ENCODE measurements around the gene OPA1. TPM values are rescaled to one million over a fixed set of nuclear protein-coding genes. Genes with fewer than 3 reads are reported as not detected.

OPA1 gene
- polyA plus RNA-seq, 1 experiment: 19.2 TPM

GRCh38 chr3:193736616-193737015 is 143.6 kb downstream of the OPA1 start:
- CTCF ChIA-PET: interaction anchor here (0.6 kb wide), 1 partner anchor 120 kb away, joined by 3 read pairs; no protein-coding TSS in a partner anchor
- Histone ChIP-seq H3K4me3 (ENCODE audit: low read depth, low read length) (no peak overlapping the region), H3K27me3 (ENCODE audit: control insufficient read depth, insufficient read depth, low read length) (no peaks in the 10 kb centered on the region; the same call in 1 of the 2 replicates), H3K36me3 (ENCODE audit: control insufficient read depth, insufficient read depth, low read length) (no peaks in the 10 kb centered on the region)
- DNase-seq (ENCODE audit: low read depth): no peak
- POLR2A ChIA-PET: no interaction called here
- TF ChIP-seq, protein P1, sequence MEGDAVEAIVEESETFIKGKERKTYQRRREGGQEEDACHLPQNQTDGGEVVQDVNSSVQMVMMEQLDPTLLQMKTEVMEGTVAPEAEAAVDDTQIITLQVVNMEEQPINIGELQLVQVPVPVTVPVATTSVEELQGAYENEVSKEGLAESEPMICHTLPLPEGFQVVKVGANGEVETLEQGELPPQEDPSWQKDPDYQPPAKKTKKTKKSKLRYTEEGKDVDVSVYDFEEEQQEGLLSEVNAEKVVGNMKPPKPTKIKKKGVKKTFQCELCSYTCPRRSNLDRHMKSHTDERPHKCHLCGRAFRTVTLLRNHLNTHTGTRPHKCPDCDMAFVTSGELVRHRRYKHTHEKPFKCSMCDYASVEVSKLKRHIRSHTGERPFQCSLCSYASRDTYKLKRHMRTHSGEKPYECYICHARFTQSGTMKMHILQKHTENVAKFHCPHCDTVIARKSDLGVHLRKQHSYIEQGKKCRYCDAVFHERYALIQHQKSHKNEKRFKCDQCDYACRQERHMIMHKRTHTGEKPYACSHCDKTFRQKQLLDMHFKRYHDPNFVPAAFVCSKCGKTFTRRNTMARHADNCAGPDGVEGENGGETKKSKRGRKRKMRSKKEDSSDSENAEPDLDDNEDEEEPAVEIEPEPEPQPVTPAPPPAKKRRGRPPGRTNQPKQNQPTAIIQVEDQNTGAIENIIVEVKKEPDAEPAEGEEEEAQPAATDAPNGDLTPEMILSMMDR (IDR thresholded peaks at IDR 0.05; ENCODE audit: insufficient read depth, low read depth, low read length): no peak

DNA sequence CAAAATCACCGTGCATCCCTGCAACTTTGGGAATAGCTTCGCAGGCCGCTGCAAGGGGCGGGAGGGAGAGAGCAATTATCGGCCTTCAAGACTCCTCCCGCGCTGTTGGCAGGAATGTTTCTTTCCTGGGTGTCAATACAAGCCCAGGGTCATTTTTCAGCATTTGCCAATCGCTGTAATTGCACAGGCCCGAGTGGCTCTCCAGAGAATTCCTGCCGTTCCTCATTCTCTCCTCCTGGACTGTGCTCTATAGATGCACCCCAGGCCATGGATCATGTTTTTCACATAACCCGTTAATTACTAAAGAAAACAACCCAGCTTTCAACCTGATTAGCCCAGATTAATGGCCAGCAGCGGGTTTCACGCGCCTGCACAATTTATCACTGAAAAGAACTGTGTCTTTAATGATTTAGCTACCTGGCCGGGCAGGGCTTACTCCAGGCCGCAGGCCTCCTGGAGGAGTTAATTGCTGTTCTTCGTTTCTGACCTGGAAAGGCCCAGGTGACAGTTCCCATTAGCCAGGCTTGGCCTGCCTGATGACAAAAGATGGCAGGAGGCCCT is 144.3 kb downstream of the OPA1 start:
- TF ChIP-seq, protein P1 (IDR thresholded peaks at IDR 0.05; ENCODE audit: insufficient read depth, low read depth, low read length): no peak

DNA sequence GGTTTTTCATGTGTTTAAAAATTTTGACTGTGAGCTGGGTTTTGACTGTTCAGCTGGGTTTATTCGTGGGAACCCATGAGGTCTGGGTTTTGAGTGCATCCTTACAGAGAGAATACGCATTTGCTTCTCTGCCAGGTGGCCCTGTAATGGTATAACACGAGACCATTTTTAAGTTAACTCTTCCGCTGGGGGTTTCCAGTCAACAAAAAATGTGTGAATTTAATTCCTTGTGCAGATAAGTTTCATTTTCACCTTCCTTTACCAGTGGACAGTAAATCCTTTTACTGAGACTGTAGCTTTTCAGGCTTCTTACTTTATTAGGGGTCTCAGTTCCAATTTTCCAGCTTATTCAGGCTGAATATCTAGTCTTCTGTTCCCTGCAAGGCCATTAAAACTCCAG is 149.6 kb downstream of the OPA1 start:
- ChIA-PET CTCF (no interaction called here), POLR2A (no interaction called here)
- H3K4me3 ChIP-seq (ENCODE audit: low read depth, low read length): no peak overlapping the region
- TF ChIP-seq, protein P1 (IDR thresholded peaks at IDR 0.05; ENCODE audit: insufficient read depth, low read depth, low read length): no peak
- no peaks in the 10 kb centered on the region for H3K36me3 ChIP-seq (ENCODE audit: control insufficient read depth, insufficient read depth, low read length)
- no peaks in the 10 kb centered on the region; the same call in 1 of the 2 replicates for H3K27me3 ChIP-seq (ENCODE audit: control insufficient read depth, insufficient read depth, low read length)
- DNase-seq (ENCODE audit: low read depth): no peak

More for the DNA sequence above, 144.3 kb downstream of the OPA1 start:
- Histone ChIP-seq H3K27me3 (ENCODE audit: control insufficient read depth, insufficient read depth, low read length) (no peaks in the 10 kb centered on the region; the same call in 1 of the 2 replicates), H3K36me3 (ENCODE audit: control insufficient read depth, insufficient read depth, low read length) (no peaks in the 10 kb centered on the region), H3K4me3 (ENCODE audit: low read depth, low read length) (no peak overlapping the region)
- ChIA-PET POLR2A (no interaction called here), CTCF (interaction anchor here (0.6 kb wide), 1 partner anchor 121 kb away, joined by 3 read pairs; no protein-coding TSS in a partner anchor)
- DNase-seq (ENCODE audit: low read depth): no peak

GRCh38 chr3:193743702-193744047 is 150.7 kb downstream of the OPA1 start:
- POLR2A ChIA-PET: no interaction called here
- CTCF ChIA-PET: no interaction called here

DNA sequence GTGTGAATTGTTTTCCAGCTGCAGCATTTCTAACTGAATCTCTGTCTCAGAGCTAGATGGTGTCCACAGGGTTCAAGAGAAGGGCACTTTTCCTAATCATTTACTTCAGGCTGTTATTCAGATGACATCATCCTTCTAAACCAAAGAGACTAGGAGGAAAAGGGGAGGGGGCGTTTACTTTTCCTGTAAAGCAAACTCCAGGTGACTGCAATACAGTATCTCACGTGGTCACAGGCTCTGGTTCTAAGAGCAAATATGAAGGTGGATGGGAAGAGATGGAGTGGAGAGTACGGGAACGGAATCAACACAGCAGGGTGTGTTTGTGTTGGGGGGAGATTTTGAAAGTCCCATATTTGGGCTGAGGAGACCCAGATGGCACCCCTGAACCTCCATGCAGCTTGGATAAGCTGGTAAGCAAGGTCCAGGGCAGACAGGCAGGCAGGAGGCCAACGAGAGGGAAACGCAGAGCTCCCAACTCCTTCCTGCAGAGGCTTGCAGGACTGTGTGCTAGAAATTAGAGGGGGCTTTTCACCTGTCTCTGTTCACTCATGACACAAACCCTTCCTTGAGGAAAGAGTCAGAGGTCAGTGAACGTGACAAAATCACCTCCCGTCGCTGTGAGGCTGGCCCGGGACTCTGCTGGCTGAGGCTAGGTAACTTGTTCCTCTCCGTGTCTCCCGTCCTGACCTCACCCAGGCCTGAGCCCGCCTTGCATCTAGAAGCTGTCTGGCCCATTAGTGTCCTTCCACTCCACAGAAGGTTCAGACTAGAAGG is 151.2 kb downstream of the OPA1 start:
- H3K36me3 ChIP-seq (ENCODE audit: control insufficient read depth, insufficient read depth, low read length): no peaks in the 10 kb centered on the region
- no peak for DNase-seq (ENCODE audit: low read depth)
- no peak overlapping the region for H3K4me3 ChIP-seq (ENCODE audit: low read depth, low read length)
- ChIA-PET POLR2A (no interaction called here), CTCF (no interaction called here)
- TF ChIP-seq, protein P1 (IDR thresholded peaks at IDR 0.05; ENCODE audit: insufficient read depth, low read depth, low read length): no peak
- H3K27me3 ChIP-seq (ENCODE audit: control insufficient read depth, insufficient read depth, low read length): no peaks in the 10 kb centered on the region; the same call in 1 of the 2 replicates

More at GRCh38 chr3:193743702-193744047, 150.7 kb downstream of the OPA1 start:
- no peaks in the 10 kb centered on the region for H3K36me3 ChIP-seq (ENCODE audit: control insufficient read depth, insufficient read depth, low read length)
- H3K27me3 ChIP-seq (ENCODE audit: control insufficient read depth, insufficient read depth, low read length): no peaks in the 10 kb centered on the region; the same call in 1 of the 2 replicates
- no peak for DNase-seq (ENCODE audit: low read depth)
- no peak overlapping the region for H3K4me3 ChIP-seq (ENCODE audit: low read depth, low read length)
- TF ChIP-seq, protein P1 (IDR thresholded peaks at IDR 0.05; ENCODE audit: insufficient read depth, low read depth, low read length): no peak
